B cell (primary cell): ENCODE results near the gene KCNG4. TPM values are rescaled to one million over a fixed set of nuclear protein-coding genes. Genes with fewer than 3 reads are reported as not detected.

Experiments
- ATAC-seq: fragments of 200-7000 bp; cut with Tn5 transposase; one replicate; pipeline ENCODE4 v1.10.0; 2021; ENCODE audit warnings: low read depth, mild to moderate bottlenecking, moderate number of reproducible peaks, moderate library complexity
- CTCF ChIA-PET: fragments of 350-600 bp; sonication (Branson Sonifier 250); formaldehyde crosslinking; loops from one replicate; lab custom pipeline; 2021; ENCODE audit warnings: antibody characterized with exemption, inconsistent platforms; lab: Charles Lee
- POLR2A ChIA-PET: fragments of 350-600 bp; sonication (Branson Sonifier 250); formaldehyde crosslinking; loops from one replicate; lab custom pipeline; 2021; ENCODE audit warnings: antibody characterized with exemption; lab: Charles Lee
- DNase-seq: peaks from one replicate; pipeline ENCODE4 v3.0.0; 2013
- H2AFZ ChIP-seq: 2 replicates; pipeline ENCODE4 v1.6.1; 2012; ENCODE audit warnings: mild to moderate bottlenecking, low read depth, low read length; ENCODE audit not compliant: insufficient read depth, poor library complexity, severe bottlenecking
- H3K27ac ChIP-seq, 2 donors: 1 replicate in 1 of 2; 2 replicates in 1 of 2; pipeline ENCODE4 v1.5.1; 2012 to 2013; ENCODE audit warnings: low read length in 2 of 2, mild to moderate bottlenecking in 2 of 2, moderate library complexity in 1 of 2
- H3K27me3 ChIP-seq, 4 experiments: fragments of 200-600 bp in 1 of 4; sonication (generic) in 1 of 4; replicated peaks in 1 of 4; 1 replicate in 2 of 4; 2 replicates in 2 of 4; pipeline versions ENCODE4 v1.6.1 to v1.7.0; 2013 to 2016; ENCODE audit warnings: low read length in 3 of 4, mild to moderate bottlenecking in 2 of 4, mixed read lengths in 1 of 4, moderate library complexity in 1 of 4; ENCODE audit not compliant: insufficient read depth in 4 of 4, control insufficient read depth in 3 of 4; ENCODE audit errors: control extremely low read depth in 1 of 4
- H3K36me3 ChIP-seq, 2 experiments: replicated peaks in 1 of 2; 1 replicate in 1 of 2; 2 replicates in 1 of 2; pipeline versions ENCODE4 v1.6.1 to v1.7.1; 2013; ENCODE audit warnings: low read length in 1 of 2; ENCODE audit not compliant: insufficient read depth in 2 of 2, control insufficient read depth in 1 of 2; ENCODE audit errors: control extremely low read depth in 1 of 2, extremely low read depth in 1 of 2
- H3K4me1 ChIP-seq, 2 donors: fragments of 200-600 bp in 1 of 2; sonication (generic) in 1 of 2; 1 replicate in 1 of 2; 2 replicates in 1 of 2; pipeline versions ENCODE4 v1.5.1 to v1.6.1; 2013 to 2017; ENCODE audit warnings: low read length in 2 of 2; ENCODE audit not compliant: control insufficient read depth in 2 of 2, insufficient read depth in 2 of 2
- H3K4me2 ChIP-seq: replicated peaks from 2 replicates; pipeline ENCODE3; 2012; ENCODE audit warnings: mild to moderate bottlenecking, low read depth, low read length; ENCODE audit not compliant: poor library complexity, severe bottlenecking
- H3K4me3 ChIP-seq, 5 experiments: fragments of 200-600 bp in 1 of 5; sonication (generic) in 1 of 5; 1 replicate in 3 of 5; 2 replicates in 2 of 5; pipeline versions ENCODE4 v1.5.1 to v1.7.0; 2011 to 2016; ENCODE audit warnings: low read length in 4 of 5, mild to moderate bottlenecking in 4 of 5, low read depth in 2 of 5, control low read depth in 1 of 5, moderate library complexity in 1 of 5; ENCODE audit not compliant: insufficient read depth in 1 of 5; ENCODE audit errors: control extremely low read depth in 1 of 5, extremely low read depth in 1 of 5
- H3K79me2 ChIP-seq: fragments of 200-600 bp; sonication (generic); one replicate; pipeline ENCODE4 v1.6.0; 2016; ENCODE audit warnings: low read length; ENCODE audit not compliant: control insufficient read depth, insufficient read depth
- H3K9ac ChIP-seq: fragments of 200-600 bp; sonication (generic); 2 replicates; pipeline ENCODE4 v1.6.1; 2017; ENCODE audit warnings: mild to moderate bottlenecking, low read length, moderate library complexity
- H3K9me3 ChIP-seq, 3 donors: one replicate each; pipeline versions ENCODE4 v1.6.1 to v1.7.1; 2013; ENCODE audit warnings: low read length in 2 of 3; ENCODE audit not compliant: control insufficient read depth in 2 of 3, insufficient read depth in 1 of 3; ENCODE audit errors: control extremely low read depth in 1 of 3
- H4K20me1 ChIP-seq: 2 replicates; pipeline ENCODE4 v1.6.0; 2012; ENCODE audit warnings: mild to moderate bottlenecking, low read length; ENCODE audit not compliant: insufficient read depth, control insufficient read depth, poor library complexity, severe bottlenecking
- H3K27ac Mint-ChIP-seq: one replicate; pipeline ENCODE4 v1.8.0; 2021; ENCODE audit warnings: mixed read lengths
- H3K27me3 Mint-ChIP-seq: one replicate; pipeline ENCODE4 v1.8.0; 2021; ENCODE audit warnings: mixed read lengths
- H3K4me1 Mint-ChIP-seq: one replicate; pipeline ENCODE4 v1.8.0; 2021; ENCODE audit warnings: mixed read lengths
- H3K4me3 Mint-ChIP-seq: one replicate; pipeline ENCODE4 v1.8.0; 2021; ENCODE audit warnings: mixed read lengths
- H3K9me3 Mint-ChIP-seq: one replicate; pipeline ENCODE4 v1.8.0; 2022; ENCODE audit warnings: mixed read lengths; ENCODE audit not compliant: insufficient read depth
- CTCF ChIP-seq: fragments of 200-600 bp; IDR thresholded peaks from one replicate; pipeline ENCODE4 v1.8.0; 2022; ENCODE audit warnings: antibody characterized with exemption, mild to moderate bottlenecking
- EZH2 ChIP-seq: IDR thresholded peaks from 2 replicates; pipeline ENCODE4 v1.6.1; 2012; ENCODE audit warnings: borderline replicate concordance, low read depth, mild to moderate bottlenecking, moderate library complexity, low read length; ENCODE audit not compliant: insufficient read depth, poor library complexity, severe bottlenecking
- WGBS: methylation state at CpG from one replicate; pipeline ENCODE4 v1.1.5; 2013; ENCODE audit warnings: missing lambda C conversion rate; ENCODE audit not compliant: insufficient coverage; 5-methylcytosine and 5-hydroxymethylcytosine counted together
- intact Hi-C: fragments of 100-400 bp; cut with micrococcal nuclease; formaldehyde crosslinking; loops from one replicate; pipeline ENCODE4 v1.10.0; 2022
- polyA plus RNA-seq: library from polyadenylated mRNA; depleted of rRNA; stranded (reverse); fragments of >200 nt; gene quantifications from 2 replicates; pipeline ENCODE4 v1.2.3, GENCODE V29; 2012
- total RNA-seq, 2 donors: library from RNA; stranded (reverse); fragments of 120-200 nt in 1 of 2; gene quantifications; 1 replicate in 1 of 2; 2 replicates in 1 of 2; pipeline versions ENCODE4 v1.2.3 to v1.2.4, GENCODE V29; 2013 to 2022

KCNG4 gene
- total and polyA plus RNA-seq, 2 donors (not counting 1 experiment from before 2014, with no cell fraction given), result not detected

GRCh38 chr16:84266451-84266850 lies 26.6 kb upstream of the KCNG4 start:
- no peak overlapping the region for H3K4me2 ChIP-seq
- H3K36me3 ChIP-seq, result no peaks in the 10 kb centered on the region
- peak; percentile 28 for ATAC-seq
- H3K79me2 ChIP-seq, result no peaks in the 10 kb centered on the region
- 44% methylated on average over 4 of the region's 4 CpGs for WGBS
- H2AFZ ChIP-seq, result no peak overlapping the region
- no peak for TF ChIP-seq CTCF
- TF ChIP-seq EZH2, result no peak
- H3K9me3 ChIP-seq, result peaks cover 0 to 10% (median 0%) of the 10 kb centered on the region in 3 donors
- no peaks in the 10 kb centered on the region for H4K20me1 ChIP-seq
- POLR2A ChIA-PET, result no interaction called here
- H3K4me3 ChIP-seq, result no peak overlapping the region
- Mint-ChIP-seq H3K27me3 (peaks cover 20% of the 10 kb centered on the region), H3K4me3 (no peak overlapping the region), H3K4me1 (no peaks in the 10 kb centered on the region), H3K9me3 (no peaks in the 10 kb centered on the region), H3K27ac (no peak overlapping the region)
- CTCF ChIA-PET, result interaction anchor here (2.0 kb wide), 1 partner anchor 10 kb away, joined by 6 read pairs; no protein-coding TSS in a partner anchor
- intact Hi-C loops, result no loop called here
- H3K27ac ChIP-seq, result no peak overlapping the region
- H3K27me3 ChIP-seq, result no peaks in the 10 kb centered on the region
- no peak overlapping the region for H3K9ac ChIP-seq
- DNase-seq, result peak; percentile 28
- no peaks in the 10 kb centered on the region for H3K4me1 ChIP-seq

- H3K9me3 Mint-ChIP-seq, result peaks cover 2% of the 10 kb centered on the region
- H3K4me2 ChIP-seq, result no peak overlapping the region
- no peaks in the 10 kb centered on the region for H3K79me2 ChIP-seq
- no peak overlapping the region for H3K4me3 ChIP-seq
- ChIA-PET CTCF (no interaction called here), POLR2A (no interaction called here)
- no peak overlapping the region for H3K27ac ChIP-seq
- DNase-seq, result no peak
- H3K27me3 Mint-ChIP-seq, result peaks cover 18% of the 10 kb centered on the region
- H3K36me3 ChIP-seq, result no peaks in the 10 kb centered on the region
- no peak overlapping the region for H3K9ac ChIP-seq
- no peaks in the 10 kb centered on the region for H4K20me1 ChIP-seq
- H3K9me3 ChIP-seq, result peaks cover 0 to 20% (median 0%) of the 10 kb centered on the region in 3 donors
- H3K4me3 Mint-ChIP-seq, result no peak overlapping the region
- no peak for ATAC-seq
- no peaks in the 10 kb centered on the region for H3K4me1 Mint-ChIP-seq
- no peaks in the 10 kb centered on the region for H3K4me1 ChIP-seq
- intact Hi-C loops, result no loop called here
- TF ChIP-seq EZH2, result no peak
- TF ChIP-seq CTCF, result no peak
- WGBS, result no CpG with 5 or more reads among the region's 3 CpGs
- peaks cover 0 to 5% (median 2%) of the 10 kb centered on the region in 4 experiments for H3K27me3 ChIP-seq
- no peak overlapping the region for H2AFZ ChIP-seq
- no peak overlapping the region for H3K27ac Mint-ChIP-seq
Observed at GRCh38 chr16:84262939-84263338, 23.1 kb upstream of the KCNG4 start.
